ENCODE data around the gene APLN.

- TF ChIP-seq CTCF (conservative IDR thresholded peaks at IDR 0.05 in 1 of 2, IDR thresholded peaks at IDR 0.05 in 1 of 2; ENCODE audit: low read depth in 1 of 2, low read length in 2 of 2) (no peak), EZH2 (IDR thresholded peaks at IDR 0.05; ENCODE audit: low read length, missing control alignments) (no peak)
These were observed 40.8 kb upstream of the APLN start for GRCh38 chrX:129695535-129695934.

All from fibroblast of lung (primary cell).